Measurements from ENCODE around the gene SNU13.
"Not testable (repeated sequence)": the region's sequence is repeated elsewhere in the genome, so short reads cannot be mapped to it uniquely, and the experiment has no call there.

SNU13 gene

GRCh38 chr22:41638124-41638523, 50.5 kb downstream of the SNU13 start:
- Histone ChIP-seq H3K36me3 (ENCODE audit: insufficient read depth, low read length) (peaks cover 98% of the 10 kb centered on the region), H3K27me3 (ENCODE audit: insufficient read depth, low read length, poor library complexity) (no peaks in the 10 kb centered on the region), H3K4me1 (ENCODE audit: insufficient read depth, low read length) (no peaks in the 10 kb centered on the region), H3K79me2 (ENCODE audit: insufficient read depth, low read length) (peaks cover 80% of the 10 kb centered on the region), H3K9ac (ENCODE audit: low read depth, low read length) (no peak overlapping the region), H3K4me3 (ENCODE audit: low read depth in 1 of 2, low read length in 2 of 2) (no peak overlapping the region), H2AFZ (ENCODE audit: low read depth, low read length) (no peak overlapping the region), H3K9me3 (ENCODE audit: insufficient read depth, low read length, severe bottlenecking) (no peaks in the 10 kb centered on the region), H3K27ac (ENCODE audit: low read length) (no peak overlapping the region), H4K20me1 (ENCODE audit: insufficient read depth, low read length) (peaks cover 45% of the 10 kb centered on the region), H3K4me2 (ENCODE audit: insufficient read depth, low read length) (no peak overlapping the region)
- no peak for ATAC-seq (ENCODE audit: insufficient read depth, low read depth)
- TF ChIP-seq CTCF (IDR thresholded peaks at IDR 0.05; ENCODE audit: borderline replicate concordance, extremely low read depth, low read length, poor library complexity, severe bottlenecking) (no peak), EZH2 (IDR thresholded peaks at IDR 0.05; ENCODE audit: borderline replicate concordance, low read depth, low read length, severe bottlenecking) (no peak)
- DNase-seq = no peak

- not testable (repeated sequence) for H3K27me3 ChIP-seq (ENCODE audit: insufficient read depth, low read length, poor library complexity); ATAC-seq (ENCODE audit: insufficient read depth, low read depth); H3K4me2 ChIP-seq (ENCODE audit: insufficient read depth, low read length); H3K4me3 ChIP-seq (ENCODE audit: low read depth in 1 of 2, low read length in 2 of 2); DNase-seq; H2AFZ ChIP-seq (ENCODE audit: low read depth, low read length); H3K27ac ChIP-seq (ENCODE audit: low read length); H3K9ac ChIP-seq (ENCODE audit: low read depth, low read length); H3K4me1 ChIP-seq (ENCODE audit: insufficient read depth, low read length); H3K9me3 ChIP-seq (ENCODE audit: insufficient read depth, low read length, severe bottlenecking)
- H3K79me2 ChIP-seq (ENCODE audit: insufficient read depth, low read length) = peaks cover 78% of the 10 kb centered on the region
- peaks cover 94% of the 10 kb centered on the region for H3K36me3 ChIP-seq (ENCODE audit: insufficient read depth, low read length)
- H4K20me1 ChIP-seq (ENCODE audit: insufficient read depth, low read length) = peaks cover 42% of the 10 kb centered on the region
Observed at GRCh38 chr22:41637623-41638022, 51.0 kb downstream of the SNU13 start.

- peaks cover 73% of the 10 kb centered on the region for H3K79me2 ChIP-seq (ENCODE audit: insufficient read depth, low read length)
- H3K27me3 ChIP-seq (ENCODE audit: insufficient read depth, low read length, poor library complexity) = no peaks in the 10 kb centered on the region
- no peak for ATAC-seq (ENCODE audit: insufficient read depth, low read depth)
- no peak for TF ChIP-seq EZH2 (IDR thresholded peaks at IDR 0.05; ENCODE audit: borderline replicate concordance, low read depth, low read length, severe bottlenecking)
- TF ChIP-seq CTCF (IDR thresholded peaks at IDR 0.05; ENCODE audit: borderline replicate concordance, extremely low read depth, low read length, poor library complexity, severe bottlenecking) = no peak
- no peak overlapping the region for H3K4me3 ChIP-seq (ENCODE audit: low read depth in 1 of 2, low read length in 2 of 2)
- no peak overlapping the region for H3K9ac ChIP-seq (ENCODE audit: low read depth, low read length)
- peaks cover 41% of the 10 kb centered on the region for H4K20me1 ChIP-seq (ENCODE audit: insufficient read depth, low read length)
- H3K9me3 ChIP-seq (ENCODE audit: insufficient read depth, low read length, severe bottlenecking) = no peaks in the 10 kb centered on the region
- no peak overlapping the region for H2AFZ ChIP-seq (ENCODE audit: low read depth, low read length)
- DNase-seq = no peak
- H3K4me2 ChIP-seq (ENCODE audit: insufficient read depth, low read length) = no peak overlapping the region
- H3K4me1 ChIP-seq (ENCODE audit: insufficient read depth, low read length) = no peaks in the 10 kb centered on the region
- peaks cover 91% of the 10 kb centered on the region for H3K36me3 ChIP-seq (ENCODE audit: insufficient read depth, low read length)
- no peak overlapping the region for H3K27ac ChIP-seq (ENCODE audit: low read length)
Observed at GRCh38 chr22:41636467-41636866, 52.2 kb downstream of the SNU13 start.

- ATAC-seq (ENCODE audit: insufficient read depth, low read depth); H2AFZ ChIP-seq (ENCODE audit: low read depth, low read length); DNase-seq; H3K4me2 ChIP-seq (ENCODE audit: insufficient read depth, low read length); H3K4me1 ChIP-seq (ENCODE audit: insufficient read depth, low read length); H3K27ac ChIP-seq (ENCODE audit: low read length); H3K9me3 ChIP-seq (ENCODE audit: insufficient read depth, low read length, severe bottlenecking); H3K9ac ChIP-seq (ENCODE audit: low read depth, low read length); H3K27me3 ChIP-seq (ENCODE audit: insufficient read depth, low read length, poor library complexity); H3K4me3 ChIP-seq (ENCODE audit: low read depth in 1 of 2, low read length in 2 of 2): not testable (repeated sequence)
- H4K20me1 ChIP-seq (ENCODE audit: insufficient read depth, low read length) = peaks cover 37% of the 10 kb centered on the region
- peaks cover 85% of the 10 kb centered on the region for H3K36me3 ChIP-seq (ENCODE audit: insufficient read depth, low read length)
- H3K79me2 ChIP-seq (ENCODE audit: insufficient read depth, low read length) = peaks cover 66% of the 10 kb centered on the region
Observed at GRCh38 chr22:41634610-41635009, 54.1 kb downstream of the SNU13 start.

- H3K36me3 ChIP-seq (ENCODE audit: insufficient read depth, low read length) = peaks cover 86% of the 10 kb centered on the region
- not testable (repeated sequence) for H2AFZ ChIP-seq (ENCODE audit: low read depth, low read length); H3K27me3 ChIP-seq (ENCODE audit: insufficient read depth, low read length, poor library complexity); H3K4me3 ChIP-seq (ENCODE audit: low read depth in 1 of 2, low read length in 2 of 2); H3K4me2 ChIP-seq (ENCODE audit: insufficient read depth, low read length); H3K9me3 ChIP-seq (ENCODE audit: insufficient read depth, low read length, severe bottlenecking); DNase-seq; H3K4me1 ChIP-seq (ENCODE audit: insufficient read depth, low read length); H3K9ac ChIP-seq (ENCODE audit: low read depth, low read length); H3K27ac ChIP-seq (ENCODE audit: low read length); ATAC-seq (ENCODE audit: insufficient read depth, low read depth)
- H4K20me1 ChIP-seq (ENCODE audit: insufficient read depth, low read length) = peaks cover 45% of the 10 kb centered on the region
- H3K79me2 ChIP-seq (ENCODE audit: insufficient read depth, low read length) = peaks cover 80% of the 10 kb centered on the region
Observed at GRCh38 chr22:41631615-41632014, 57.1 kb downstream of the SNU13 start.

- not testable (repeated sequence) for H2AFZ ChIP-seq (ENCODE audit: low read depth, low read length); H3K9ac ChIP-seq (ENCODE audit: low read depth, low read length); H3K9me3 ChIP-seq (ENCODE audit: insufficient read depth, low read length, severe bottlenecking); H3K4me2 ChIP-seq (ENCODE audit: insufficient read depth, low read length); H3K27ac ChIP-seq (ENCODE audit: low read length); H3K27me3 ChIP-seq (ENCODE audit: insufficient read depth, low read length, poor library complexity); H3K4me3 ChIP-seq (ENCODE audit: low read depth in 1 of 2, low read length in 2 of 2); ATAC-seq (ENCODE audit: insufficient read depth, low read depth); H3K4me1 ChIP-seq (ENCODE audit: insufficient read depth, low read length); DNase-seq
- peaks cover 85% of the 10 kb centered on the region for H3K36me3 ChIP-seq (ENCODE audit: insufficient read depth, low read length)
- H4K20me1 ChIP-seq (ENCODE audit: insufficient read depth, low read length) = peaks cover 41% of the 10 kb centered on the region
- H3K79me2 ChIP-seq (ENCODE audit: insufficient read depth, low read length) = peaks cover 80% of the 10 kb centered on the region
Observed at GRCh38 chr22:41631115-41631514, 57.6 kb downstream of the SNU13 start.
